Measurements from ENCODE around the gene NINJ1. TPM values are rescaled to one million over a fixed set of nuclear protein-coding genes. Genes with fewer than 3 reads are reported as not detected.

NINJ1 gene
- polyA plus RNA-seq, 1 donor: 78.7 TPM

GRCh38 chr9:93126825-93127368 is 7.2 kb downstream of the NINJ1 start:
- DNase-seq: peak; percentile 88 to 93
- H3K36me3 ChIP-seq (ENCODE audit: control insufficient read depth, insufficient read depth, low read length): peaks cover 55% of the 10 kb centered on the region
- H3K4me1 ChIP-seq (ENCODE audit: control insufficient read depth, insufficient read depth, low read length): peaks cover 31% of the 10 kb centered on the region
- WGBS (ENCODE audit: insufficient coverage, low lambda C conversion rate): no CpG with 5 or more reads among the region's 18 CpGs
- no peaks in the 10 kb centered on the region for H3K27me3 ChIP-seq (ENCODE audit: control insufficient read depth, insufficient read depth, low read length)
- no peak overlapping the region for H3K4me3 ChIP-seq (ENCODE audit: low read length)
- peak overlapping the region; percentile 79 for H3K27ac ChIP-seq (ENCODE audit: low read length)
- H3K9me3 ChIP-seq (ENCODE audit: control insufficient read depth, low read depth, low read length): no peaks in the 10 kb centered on the region

DNA sequence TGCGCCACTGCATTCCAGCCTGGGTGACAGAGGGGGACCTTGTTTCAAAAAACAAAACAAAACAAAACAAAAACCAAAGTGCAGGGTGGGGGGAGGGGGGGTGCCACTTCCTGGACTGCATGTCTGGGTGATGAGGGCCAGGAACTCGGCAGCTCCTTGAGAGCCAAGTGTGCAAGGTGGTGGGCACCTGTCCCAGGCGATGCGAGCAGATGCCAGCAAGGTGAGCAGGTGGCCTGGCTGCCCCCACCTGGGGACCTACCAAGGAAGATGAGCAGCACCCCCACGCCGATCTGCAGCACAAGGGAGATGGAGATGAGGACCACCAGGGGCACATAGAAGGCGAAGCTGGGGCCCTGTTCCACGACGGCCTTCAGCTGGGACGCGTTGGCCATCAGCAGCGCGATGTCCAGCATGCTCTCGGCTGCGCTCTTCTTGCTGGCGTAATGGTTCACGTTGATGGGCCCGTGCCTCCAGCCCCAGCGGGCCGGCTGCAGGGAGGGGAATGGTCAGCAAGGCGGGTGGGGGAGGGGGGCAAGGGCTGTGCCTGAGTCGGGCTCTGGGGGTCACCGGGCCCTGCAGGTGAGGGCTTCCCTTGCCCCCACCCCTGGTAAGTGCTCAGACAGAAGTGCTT is 7.8 kb downstream of the NINJ1 start:
- peaks cover 57% of the 10 kb centered on the region for H3K36me3 ChIP-seq (ENCODE audit: control insufficient read depth, insufficient read depth, low read length)
- no peak overlapping the region for H3K4me3 ChIP-seq (ENCODE audit: low read length)
- H3K27me3 ChIP-seq (ENCODE audit: control insufficient read depth, insufficient read depth, low read length): no peaks in the 10 kb centered on the region
- H3K4me1 ChIP-seq (ENCODE audit: control insufficient read depth, insufficient read depth, low read length): peaks cover 25% of the 10 kb centered on the region
- no peaks in the 10 kb centered on the region for H3K9me3 ChIP-seq (ENCODE audit: control insufficient read depth, low read depth, low read length)
- peak overlapping the region; percentile 79 for H3K27ac ChIP-seq (ENCODE audit: low read length)
- no peak for DNase-seq
- WGBS (ENCODE audit: insufficient coverage, low lambda C conversion rate): no CpG with 5 or more reads among the region's 23 CpGs

DNA sequence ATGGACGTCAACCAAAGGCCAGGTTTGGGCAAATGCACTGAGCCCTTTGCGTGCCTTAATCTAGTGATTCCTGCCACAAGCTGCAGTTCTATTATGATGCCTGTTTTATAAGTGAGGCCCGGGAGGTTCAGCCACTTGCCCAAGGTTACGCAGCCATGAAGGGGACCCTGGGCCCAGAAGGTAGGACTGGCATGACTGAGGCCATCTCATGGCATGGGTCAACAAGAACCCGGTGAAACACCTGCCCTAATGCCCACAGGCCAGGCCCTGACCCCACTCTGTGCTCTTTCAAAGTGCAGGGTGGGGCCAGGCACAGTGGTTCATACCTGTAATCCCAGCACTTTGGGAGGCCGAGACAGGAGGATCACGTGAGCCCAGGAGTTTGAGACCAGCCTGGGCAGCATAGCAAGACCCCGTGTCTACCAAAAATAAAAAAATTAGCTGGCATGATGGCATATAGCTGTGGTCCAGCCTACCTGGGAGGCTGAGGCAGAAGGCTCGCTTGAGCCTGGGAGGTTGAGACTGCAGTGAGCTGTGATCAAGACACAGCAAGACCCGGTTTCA is 8.6 kb downstream of the NINJ1 start:
- WGBS (ENCODE audit: insufficient coverage, low lambda C conversion rate): no CpG with 5 or more reads among the region's 10 CpGs
- DNase-seq: no peak

DNA sequence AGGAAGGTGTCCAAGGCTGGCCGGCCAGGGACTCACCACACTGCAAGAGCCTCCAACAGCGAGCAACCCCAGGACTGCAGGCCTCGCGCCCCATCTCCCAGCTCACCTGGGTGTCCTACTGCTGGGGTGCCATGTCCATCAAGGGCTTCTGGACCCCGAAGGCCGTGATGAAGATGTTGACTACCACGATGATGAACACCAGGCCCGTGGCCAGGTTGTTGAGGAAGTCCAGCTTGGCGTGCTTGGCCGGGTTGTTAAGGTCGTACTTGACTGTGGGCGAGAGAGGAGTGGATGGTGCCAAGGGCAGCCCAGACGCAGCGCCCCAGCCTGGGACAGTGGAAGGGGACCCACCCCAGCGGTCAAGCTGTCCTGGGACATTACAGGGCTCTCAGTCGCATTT is 9.3 kb downstream of the NINJ1 start:
- Histone ChIP-seq H3K4me3 (ENCODE audit: low read length) (no peak overlapping the region), H3K27ac (ENCODE audit: low read length) (no peak overlapping the region), H3K9me3 (ENCODE audit: control insufficient read depth, low read depth, low read length) (no peaks in the 10 kb centered on the region), H3K4me1 (ENCODE audit: control insufficient read depth, insufficient read depth, low read length) (peaks cover 28% of the 10 kb centered on the region), H3K36me3 (ENCODE audit: control insufficient read depth, insufficient read depth, low read length) (peaks cover 56% of the 10 kb centered on the region), H3K27me3 (ENCODE audit: control insufficient read depth, insufficient read depth, low read length) (no peaks in the 10 kb centered on the region)
- no CpG with 5 or more reads among the region's 16 CpGs for WGBS (ENCODE audit: insufficient coverage, low lambda C conversion rate)
- no peak for DNase-seq

More for the DNA sequence above, 8.6 kb downstream of the NINJ1 start:
- Histone ChIP-seq H3K4me1 (ENCODE audit: control insufficient read depth, insufficient read depth, low read length) (peaks cover 23% of the 10 kb centered on the region), H3K9me3 (ENCODE audit: control insufficient read depth, low read depth, low read length) (no peaks in the 10 kb centered on the region), H3K27me3 (ENCODE audit: control insufficient read depth, insufficient read depth, low read length) (no peaks in the 10 kb centered on the region), H3K27ac (ENCODE audit: low read length) (no peak overlapping the region), H3K4me3 (ENCODE audit: low read length) (no peak overlapping the region), H3K36me3 (ENCODE audit: control insufficient read depth, insufficient read depth, low read length) (peaks cover 57% of the 10 kb centered on the region)

DNA sequence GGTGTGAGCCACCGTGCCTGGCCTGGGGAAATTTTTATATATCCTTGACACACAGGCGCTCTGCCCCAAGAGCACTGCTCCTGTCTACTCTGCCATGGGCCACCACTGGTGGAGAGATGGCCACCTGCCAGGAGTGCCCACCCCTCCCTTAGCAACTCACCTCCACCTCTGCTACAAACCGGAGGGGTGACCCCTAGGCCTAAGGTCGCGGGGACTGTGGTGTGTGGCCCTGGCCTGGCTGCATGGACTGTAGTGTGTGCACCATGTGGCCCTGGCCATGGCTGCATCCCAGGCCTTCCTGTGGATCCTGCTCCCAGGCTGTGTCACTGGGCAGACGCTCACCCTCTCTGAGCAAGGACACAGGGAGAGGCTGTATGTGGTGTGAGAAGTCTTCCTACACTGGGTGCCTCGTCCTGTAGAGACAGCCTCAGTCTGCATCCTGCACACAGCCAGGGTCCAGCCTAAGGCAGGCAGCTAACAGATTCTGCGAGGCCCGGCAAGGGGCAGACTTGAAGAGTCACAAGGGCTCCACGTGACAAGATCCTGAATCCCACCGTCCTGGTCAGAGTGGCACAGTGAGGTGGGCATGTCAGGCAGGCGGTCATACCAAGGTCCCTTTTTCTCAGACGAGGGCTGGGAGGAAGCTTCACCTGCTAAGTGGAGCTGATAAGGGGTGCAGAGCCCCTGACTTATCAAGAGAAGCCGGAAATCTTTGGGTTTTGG is 10.3 kb downstream of the NINJ1 start:
- H3K4me1 ChIP-seq (ENCODE audit: control insufficient read depth, insufficient read depth, low read length): peaks cover 35% of the 10 kb centered on the region
- H3K9me3 ChIP-seq (ENCODE audit: control insufficient read depth, low read depth, low read length): no peaks in the 10 kb centered on the region
- no peak for DNase-seq
- no peaks in the 10 kb centered on the region for H3K27me3 ChIP-seq (ENCODE audit: control insufficient read depth, insufficient read depth, low read length)
- H3K4me3 ChIP-seq (ENCODE audit: low read length): no peak overlapping the region
- H3K36me3 ChIP-seq (ENCODE audit: control insufficient read depth, insufficient read depth, low read length): peaks cover 56% of the 10 kb centered on the region
- no peak overlapping the region for H3K27ac ChIP-seq (ENCODE audit: low read length)
- WGBS (ENCODE audit: insufficient coverage, low lambda C conversion rate): no CpG with 5 or more reads among the region's 14 CpGs

- no peaks in the 10 kb centered on the region for H3K27me3 ChIP-seq (ENCODE audit: control insufficient read depth, insufficient read depth, low read length)
- no peak overlapping the region for H3K4me3 ChIP-seq (ENCODE audit: low read length)
- peaks cover 33% of the 10 kb centered on the region for H3K4me1 ChIP-seq (ENCODE audit: control insufficient read depth, insufficient read depth, low read length)
- H3K9me3 ChIP-seq (ENCODE audit: control insufficient read depth, low read depth, low read length): no peaks in the 10 kb centered on the region
- peaks cover 56% of the 10 kb centered on the region for H3K36me3 ChIP-seq (ENCODE audit: control insufficient read depth, insufficient read depth, low read length)
- DNase-seq: no peak
- no peak overlapping the region for H3K27ac ChIP-seq (ENCODE audit: low read length)
- no CpG with 5 or more reads among the region's 14 CpGs for WGBS (ENCODE audit: insufficient coverage, low lambda C conversion rate)
Observed at GRCh38 chr9:93122721-93123221, 11.3 kb downstream of the NINJ1 start.

GRCh38 chr9:93121316-93122241 is 12.5 kb downstream of the NINJ1 start:
- no peaks in the 10 kb centered on the region for H3K9me3 ChIP-seq (ENCODE audit: control insufficient read depth, low read depth, low read length)
- no peak overlapping the region for H3K27ac ChIP-seq (ENCODE audit: low read length)
- DNase-seq: no peak
- H3K36me3 ChIP-seq (ENCODE audit: control insufficient read depth, insufficient read depth, low read length): peaks cover 56% of the 10 kb centered on the region
- no peaks in the 10 kb centered on the region for H3K27me3 ChIP-seq (ENCODE audit: control insufficient read depth, insufficient read depth, low read length)
- peaks cover 23% of the 10 kb centered on the region for H3K4me1 ChIP-seq (ENCODE audit: control insufficient read depth, insufficient read depth, low read length)
- no peak overlapping the region for H3K4me3 ChIP-seq (ENCODE audit: low read length)
- WGBS (ENCODE audit: insufficient coverage, low lambda C conversion rate): no CpG with 5 or more reads among the region's 20 CpGs

DNA sequence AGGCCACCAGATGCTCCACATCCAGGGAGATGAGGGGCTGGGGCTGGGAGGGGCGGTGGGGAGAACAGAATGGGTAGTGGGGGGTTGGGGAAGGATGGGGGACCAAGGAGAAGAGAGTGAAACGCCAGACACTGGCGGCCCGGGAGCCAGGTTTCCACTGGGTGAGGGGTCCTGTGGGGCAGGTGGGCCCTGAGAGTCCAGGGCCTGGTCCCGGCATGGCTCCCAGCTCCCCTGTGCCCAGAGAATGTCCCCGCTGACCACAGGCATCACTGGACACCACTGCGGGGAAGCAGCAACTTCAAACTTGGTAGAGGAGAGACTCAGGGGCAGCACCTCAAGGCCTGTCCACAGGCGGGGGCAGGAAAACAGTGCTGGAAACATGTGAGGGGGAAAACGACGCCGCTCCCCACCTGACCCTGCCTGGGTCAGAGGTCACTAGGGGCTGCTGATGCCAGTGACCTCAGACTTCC is 13.2 kb downstream of the NINJ1 start:
- Histone ChIP-seq H3K4me1 (ENCODE audit: control insufficient read depth, insufficient read depth, low read length) (peaks cover 24% of the 10 kb centered on the region), H3K4me3 (ENCODE audit: low read length) (no peak overlapping the region), H3K9me3 (ENCODE audit: control insufficient read depth, low read depth, low read length) (no peaks in the 10 kb centered on the region), H3K27me3 (ENCODE audit: control insufficient read depth, insufficient read depth, low read length) (no peaks in the 10 kb centered on the region), H3K36me3 (ENCODE audit: control insufficient read depth, insufficient read depth, low read length) (peaks cover 51% of the 10 kb centered on the region), H3K27ac (ENCODE audit: low read length) (peak overlapping the region; percentile 19)
- no peak for DNase-seq
- WGBS (ENCODE audit: insufficient coverage, low lambda C conversion rate): no CpG with 5 or more reads among the region's 11 CpGs

- no CpG with 5 or more reads among the region's 23 CpGs for WGBS (ENCODE audit: insufficient coverage, low lambda C conversion rate)
- peaks cover 24% of the 10 kb centered on the region for H3K4me1 ChIP-seq (ENCODE audit: control insufficient read depth, insufficient read depth, low read length)
Observed at GRCh38 chr9:93119953-93120845, 13.9 kb downstream of the NINJ1 start.

More at GRCh38 chr9:93119953-93120845, 13.9 kb downstream of the NINJ1 start:
- no peaks in the 10 kb centered on the region for H3K27me3 ChIP-seq (ENCODE audit: control insufficient read depth, insufficient read depth, low read length)
- H3K9me3 ChIP-seq (ENCODE audit: control insufficient read depth, low read depth, low read length): no peaks in the 10 kb centered on the region
- peak; percentile 75 to 80 for DNase-seq
- H3K27ac ChIP-seq (ENCODE audit: low read length): peak overlapping the region; percentile 35
- H3K36me3 ChIP-seq (ENCODE audit: control insufficient read depth, insufficient read depth, low read length): peaks cover 45% of the 10 kb centered on the region
- no peak overlapping the region for H3K4me3 ChIP-seq (ENCODE audit: low read length)

Data from large intestine (tissue), 3 donors.